ENCODE measurements around the gene MORN2.

MORN2 gene

DNA sequence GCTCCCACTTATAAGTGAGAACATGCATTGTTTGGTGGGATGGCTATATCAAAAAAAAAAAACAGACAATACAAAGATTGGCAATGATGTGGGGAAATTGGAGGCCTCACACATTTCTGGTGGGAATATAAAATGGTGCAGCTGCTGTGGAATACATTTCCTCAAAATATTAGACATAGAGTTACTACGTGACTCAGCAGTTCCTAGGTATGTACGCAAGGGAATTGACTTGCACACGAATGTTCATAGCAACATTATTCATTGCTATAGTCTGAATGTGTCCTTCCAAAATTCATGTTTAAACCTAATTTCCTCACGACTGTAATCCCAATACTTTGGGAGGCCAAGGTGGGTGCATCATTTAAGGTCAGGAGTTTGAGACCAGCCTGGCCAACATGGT, 11.6 kb downstream of the MORN2 start:
- no peak for DNase-seq
- in situ Hi-C loops (cut with HindIII; ENCODE audit: low pct_ligation_motif_present, low pct_unique_long_range_greater_than_20kb, low sequenced_read_pairs): no loop called here

DNA sequence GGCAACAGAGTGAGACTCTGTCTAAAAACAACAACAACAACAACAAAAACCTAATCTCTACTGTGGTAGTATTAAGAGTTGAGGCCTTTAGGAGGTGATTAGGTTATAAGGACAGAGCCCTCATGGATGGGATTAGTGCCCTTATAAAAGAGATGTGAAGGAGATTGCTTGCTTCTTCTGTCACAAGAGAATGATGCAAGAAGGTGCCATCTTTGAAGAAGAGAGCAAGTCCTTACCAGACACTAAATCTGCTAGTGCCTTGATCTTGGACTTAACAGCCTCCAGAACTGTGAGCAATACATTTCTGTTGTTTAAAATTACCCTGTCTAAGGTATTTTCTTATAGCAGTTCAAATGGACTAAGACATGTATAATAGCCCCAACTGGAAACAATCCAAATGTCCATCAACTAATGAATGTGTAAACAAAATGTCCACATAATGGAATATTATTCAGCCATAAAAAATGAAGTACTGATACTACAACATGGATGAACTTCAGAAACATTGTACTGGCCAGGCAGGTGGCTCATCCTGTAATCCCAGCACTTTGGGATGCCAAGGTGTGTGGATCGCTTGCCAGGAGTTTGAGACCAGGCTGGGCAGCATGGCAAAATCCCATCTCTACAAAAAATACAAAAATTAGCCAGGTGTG, 12.3 kb downstream of the MORN2 start:
- in situ Hi-C loops (cut with HindIII; ENCODE audit: low pct_ligation_motif_present, low pct_unique_long_range_greater_than_20kb, low sequenced_read_pairs): no loop called here
- DNase-seq: no peak

DNA sequence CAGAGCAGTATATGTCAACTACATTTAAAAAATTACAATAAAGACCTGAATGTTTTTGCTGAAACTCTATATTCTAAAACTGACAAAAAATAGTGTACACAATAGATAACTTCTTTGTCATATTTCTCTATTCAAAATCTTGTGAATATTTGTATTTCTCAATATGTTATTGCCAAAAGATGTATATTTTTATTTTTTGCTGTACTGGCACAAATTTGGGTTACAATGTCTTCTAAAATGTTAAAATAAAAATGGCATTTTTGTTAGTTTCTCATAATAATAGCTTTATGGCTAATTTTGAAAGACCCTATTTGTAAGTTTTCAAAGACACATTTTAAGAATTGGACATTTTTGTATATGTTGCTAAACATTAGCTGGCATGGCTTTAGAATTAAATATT, 13.3 kb downstream of the MORN2 start:
- no peak for DNase-seq
- in situ Hi-C loops (cut with HindIII; ENCODE audit: low pct_ligation_motif_present, low pct_unique_long_range_greater_than_20kb, low sequenced_read_pairs): no loop called here

DNA sequence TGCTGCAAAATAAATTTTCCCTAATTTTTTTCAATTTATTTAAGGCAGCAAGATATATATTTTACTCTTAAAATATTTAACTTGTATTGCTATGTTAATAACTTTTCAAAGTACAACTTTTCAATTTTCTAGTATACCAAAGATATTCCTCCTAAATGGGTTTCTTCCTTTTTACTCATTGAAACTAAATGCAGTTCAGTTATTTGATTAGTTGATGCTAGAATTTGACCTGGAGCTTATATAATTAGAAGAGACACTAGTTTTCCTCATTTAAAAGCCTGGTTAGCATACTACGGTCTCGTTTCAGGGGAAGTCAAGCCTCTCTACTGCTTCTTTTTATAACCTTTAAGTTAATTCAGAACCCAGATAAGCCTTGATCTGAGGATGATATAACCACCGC, 13.8 kb downstream of the MORN2 start, which contains the start of gene ARHGEF33:
TSS of gene ARHGEF33 (plus strand) at position 301 of the 400 bp plus-strand sequence. CDS start 29,573 bp downstream, outside the sequence.
- in situ Hi-C loops (cut with HindIII; ENCODE audit: low pct_ligation_motif_present, low pct_unique_long_range_greater_than_20kb, low sequenced_read_pairs): no loop called here

DNA sequence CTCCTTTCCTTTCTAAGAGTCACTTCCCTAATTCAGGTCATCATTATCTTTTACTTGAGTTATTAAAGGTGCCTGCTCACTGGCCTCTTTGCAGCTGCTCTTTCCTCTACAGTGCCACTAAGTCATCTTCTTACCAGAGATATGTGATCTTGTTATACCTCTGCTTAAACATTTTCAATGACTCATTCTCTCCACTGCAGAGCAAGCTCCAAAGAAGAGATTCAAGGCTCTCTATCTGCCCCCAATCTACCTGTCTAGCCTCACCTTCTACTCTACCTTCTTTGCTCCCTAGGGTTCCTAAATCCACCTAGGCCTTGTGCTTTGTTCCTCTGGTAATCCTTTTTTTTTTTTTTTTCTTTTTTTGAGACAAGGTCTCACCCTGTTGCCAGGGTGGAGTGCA, 17.0 kb downstream of the MORN2 start:
- DNase-seq: no peak

More for the DNA sequence above, 13.8 kb downstream of the MORN2 start, which contains the start of gene ARHGEF33:
- no peak for DNase-seq

DNA sequence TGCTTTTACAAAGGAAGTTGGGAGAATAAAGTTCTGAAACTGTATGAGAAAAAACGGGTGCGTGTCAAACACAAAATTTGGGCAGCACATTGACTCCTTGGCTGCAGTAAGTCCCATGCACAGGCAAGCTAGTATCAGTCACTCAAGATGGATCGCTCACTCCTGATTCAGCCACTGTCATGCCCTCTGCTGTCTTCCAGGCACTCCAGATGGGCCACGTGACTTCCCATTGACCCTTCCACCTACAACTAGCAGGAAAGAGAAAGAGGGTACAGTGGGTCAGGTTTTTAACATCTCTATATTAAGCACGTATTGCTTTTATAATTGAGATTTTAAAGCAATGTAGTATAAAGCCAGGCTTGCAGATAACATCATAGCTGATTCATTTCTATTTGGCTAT, 22.5 kb downstream of the MORN2 start:
- in situ Hi-C loops (cut with HindIII; ENCODE audit: low pct_ligation_motif_present, low pct_unique_long_range_greater_than_20kb, low sequenced_read_pairs): no loop called here
- DNase-seq: no peak

More for the DNA sequence above, 17.0 kb downstream of the MORN2 start:
- in situ Hi-C loops (cut with HindIII; ENCODE audit: low pct_ligation_motif_present, low pct_unique_long_range_greater_than_20kb, low sequenced_read_pairs): no loop called here

DNA sequence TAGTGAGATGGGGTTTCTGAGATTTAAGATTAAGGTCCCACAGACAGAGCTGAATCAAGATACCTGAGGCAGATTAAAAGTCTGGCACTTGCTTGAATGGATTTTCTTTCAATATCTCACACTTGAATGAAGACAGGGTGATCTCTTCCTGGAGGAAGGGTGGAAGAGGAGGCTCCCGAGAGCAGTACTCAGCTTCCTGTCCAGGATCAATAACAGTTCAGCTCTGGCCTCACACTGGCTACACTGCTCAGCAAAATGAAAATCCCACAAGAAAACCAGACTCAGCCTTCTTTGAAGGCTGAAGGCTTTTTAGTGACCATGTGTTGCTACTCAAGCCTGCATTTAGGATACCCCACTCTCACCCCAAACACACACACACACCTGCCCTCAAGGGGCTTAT, 24.9 kb downstream of the MORN2 start:
- in situ Hi-C loops (cut with HindIII; ENCODE audit: low pct_ligation_motif_present, low pct_unique_long_range_greater_than_20kb, low sequenced_read_pairs): no loop called here
- DNase-seq: no peak

DNA sequence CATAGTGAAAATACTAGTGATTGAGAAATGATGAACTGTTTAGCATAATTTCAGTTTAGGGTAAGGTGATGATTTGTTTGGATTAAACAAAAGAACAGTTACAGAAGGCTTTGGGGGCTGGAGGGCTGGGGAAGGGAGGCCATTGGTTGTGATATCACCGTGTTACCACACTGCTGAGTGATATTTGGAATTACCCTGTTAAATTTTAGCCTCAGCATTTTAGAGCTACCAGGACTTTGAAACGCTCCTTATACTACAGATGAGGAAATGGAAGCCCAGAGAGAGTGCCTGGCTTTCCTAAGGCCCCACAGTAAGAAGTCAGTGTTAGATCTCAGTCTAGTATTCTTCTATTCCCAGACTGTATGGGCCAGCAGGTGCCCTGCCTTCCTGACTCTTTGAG, 29.5 kb downstream of the MORN2 start:
- no peak for DNase-seq
- in situ Hi-C loops (cut with HindIII; ENCODE audit: low pct_ligation_motif_present, low pct_unique_long_range_greater_than_20kb, low sequenced_read_pairs): no loop called here

DNA sequence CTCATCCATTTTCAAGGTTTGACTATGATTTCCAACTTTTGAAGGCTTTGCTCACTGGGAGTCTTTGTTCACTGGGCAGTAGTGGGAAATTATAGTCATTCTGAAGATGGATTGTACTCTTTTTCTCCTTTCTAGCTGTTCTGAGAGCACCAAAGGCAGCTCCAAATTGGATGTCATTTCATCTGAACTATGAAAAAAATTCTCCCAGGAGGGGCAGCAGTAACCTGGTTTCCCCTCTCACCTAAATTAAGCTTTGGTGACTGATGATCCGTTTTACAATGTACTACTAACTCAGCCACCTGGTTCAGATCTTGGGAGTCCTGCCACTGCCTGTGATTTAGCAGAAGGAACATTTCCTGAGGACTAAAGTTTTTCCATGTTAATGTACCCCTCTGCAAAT, 31.5 kb downstream of the MORN2 start:
- in situ Hi-C loops (cut with HindIII; ENCODE audit: low pct_ligation_motif_present, low pct_unique_long_range_greater_than_20kb, low sequenced_read_pairs): no loop called here
- no peak for DNase-seq

DNA sequence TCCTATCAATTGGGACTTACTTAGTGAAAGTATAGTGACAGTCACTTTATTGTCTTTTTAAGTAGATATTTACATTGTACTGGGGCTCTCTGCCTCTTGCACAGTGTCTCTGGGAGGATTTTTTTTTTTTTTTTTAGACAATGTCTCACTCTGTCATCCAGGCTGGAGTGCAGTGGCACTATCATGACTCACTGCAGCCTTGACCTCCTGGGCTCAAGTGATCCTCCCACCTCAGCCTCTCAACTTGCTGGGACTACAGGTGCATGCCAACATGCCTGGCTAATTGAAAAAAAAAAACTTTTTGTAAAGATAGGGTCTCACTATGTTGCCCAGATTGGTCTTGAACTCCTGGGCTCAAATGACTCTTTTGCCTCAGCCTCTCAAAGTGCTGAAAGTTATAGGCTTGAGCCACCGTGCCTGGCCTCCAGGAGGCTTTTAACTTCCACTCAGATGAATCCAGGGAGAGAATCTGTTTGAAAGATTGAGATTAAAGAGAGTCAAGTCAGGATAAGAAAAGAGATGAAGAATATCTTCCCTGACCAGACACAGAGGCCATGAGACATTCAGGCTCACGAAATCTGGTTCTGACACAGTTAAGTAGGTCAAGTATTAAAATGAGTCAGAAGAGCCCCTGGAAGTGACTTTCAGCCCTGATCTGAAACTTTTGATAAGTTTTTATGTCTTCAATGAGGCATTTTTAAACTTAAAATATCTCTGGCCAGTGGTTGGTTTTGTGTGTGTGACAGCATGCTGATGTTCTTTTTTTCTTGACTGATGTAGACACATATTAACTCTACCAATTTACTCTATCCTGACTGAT, 32.2 kb downstream of the MORN2 start:
- in situ Hi-C loops (cut with HindIII; ENCODE audit: low pct_ligation_motif_present, low pct_unique_long_range_greater_than_20kb, low sequenced_read_pairs): no loop called here
- DNase-seq: no peak

DNA sequence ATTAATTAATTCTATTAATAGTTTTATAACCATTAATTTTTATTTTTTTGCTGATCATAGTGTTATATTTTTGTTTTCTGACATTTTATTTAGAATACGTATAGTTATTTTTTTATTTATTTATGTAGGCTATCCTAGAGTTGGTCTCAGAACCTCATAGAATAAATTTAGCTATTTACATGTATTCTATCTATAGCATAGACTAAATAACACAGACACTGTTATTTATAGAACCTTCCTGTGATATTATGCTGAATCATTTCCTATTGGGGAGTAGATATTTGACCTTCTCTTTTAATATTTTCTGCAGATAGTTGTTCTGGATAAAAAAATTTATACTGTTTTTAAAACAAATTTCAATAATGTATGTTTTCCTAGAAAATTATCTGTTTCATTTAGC, 34.1 kb downstream of the MORN2 start:
- DNase-seq: no peak
- in situ Hi-C loops (cut with HindIII; ENCODE audit: low pct_ligation_motif_present, low pct_unique_long_range_greater_than_20kb, low sequenced_read_pairs): no loop called here

DNA sequence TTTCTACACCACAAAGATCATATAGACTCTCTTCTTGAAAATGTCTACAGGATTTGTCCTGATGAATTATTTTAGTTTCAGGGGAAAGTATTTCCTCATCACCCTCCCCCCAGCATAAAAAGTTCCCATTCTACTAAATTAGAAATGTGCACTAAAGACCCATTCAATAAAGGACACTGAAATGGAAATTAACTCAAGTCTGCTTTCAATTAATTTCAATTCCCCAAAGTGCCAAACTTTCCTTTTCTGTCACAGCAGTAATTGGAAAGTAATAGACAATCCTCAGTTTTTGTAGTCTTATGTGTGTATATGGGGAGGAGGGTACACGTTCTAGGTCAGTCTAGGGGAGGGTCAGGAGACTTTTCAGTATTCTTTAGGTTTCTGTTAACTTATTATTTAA, 35.4 kb downstream of the MORN2 start:
- no peak for DNase-seq
- in situ Hi-C loops (cut with HindIII; ENCODE audit: low pct_ligation_motif_present, low pct_unique_long_range_greater_than_20kb, low sequenced_read_pairs): no loop called here

DNA sequence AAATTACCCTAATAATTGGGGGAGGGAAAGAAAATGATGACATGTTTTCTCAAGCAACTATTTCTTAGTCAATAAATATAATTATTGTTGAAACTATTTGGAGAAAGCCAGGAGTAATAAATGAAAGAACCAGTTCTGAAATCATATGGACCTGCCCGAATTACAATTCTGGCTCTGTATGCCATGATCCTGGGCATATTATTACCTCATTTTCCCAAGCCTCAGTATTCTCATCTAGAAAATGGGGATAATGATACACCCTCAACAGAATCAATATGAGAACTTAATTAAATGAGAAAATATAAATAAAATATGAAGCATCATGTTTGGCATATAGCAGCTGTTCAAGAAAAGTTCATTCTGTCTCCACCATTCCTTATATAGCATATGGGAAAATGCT, 36.8 kb downstream of the MORN2 start:
- in situ Hi-C loops (cut with HindIII; ENCODE audit: low pct_ligation_motif_present, low pct_unique_long_range_greater_than_20kb, low sequenced_read_pairs): no loop called here
- DNase-seq: no peak

DNA sequence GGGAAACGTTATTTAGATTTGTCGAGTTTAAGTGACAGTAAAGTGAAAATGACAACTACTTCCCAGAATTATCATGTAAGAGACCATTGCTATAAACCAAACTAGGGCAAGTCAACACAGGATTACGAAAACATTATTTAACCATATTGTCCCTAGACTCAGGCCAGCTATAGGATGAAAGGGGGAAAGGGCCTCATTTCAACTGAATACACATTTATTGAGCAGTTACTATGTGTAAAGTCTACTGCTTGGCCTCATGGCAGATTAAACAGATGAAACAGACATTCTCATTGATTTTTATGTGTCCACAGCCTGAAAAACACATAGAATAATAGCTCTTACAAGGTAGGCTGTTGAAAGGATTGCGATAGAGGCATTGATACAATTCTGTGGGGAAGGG, 46.6 kb downstream of the MORN2 start:
- no peak for DNase-seq
- in situ Hi-C loops (cut with HindIII; ENCODE audit: low pct_ligation_motif_present, low pct_unique_long_range_greater_than_20kb, low sequenced_read_pairs): no loop called here

DNA sequence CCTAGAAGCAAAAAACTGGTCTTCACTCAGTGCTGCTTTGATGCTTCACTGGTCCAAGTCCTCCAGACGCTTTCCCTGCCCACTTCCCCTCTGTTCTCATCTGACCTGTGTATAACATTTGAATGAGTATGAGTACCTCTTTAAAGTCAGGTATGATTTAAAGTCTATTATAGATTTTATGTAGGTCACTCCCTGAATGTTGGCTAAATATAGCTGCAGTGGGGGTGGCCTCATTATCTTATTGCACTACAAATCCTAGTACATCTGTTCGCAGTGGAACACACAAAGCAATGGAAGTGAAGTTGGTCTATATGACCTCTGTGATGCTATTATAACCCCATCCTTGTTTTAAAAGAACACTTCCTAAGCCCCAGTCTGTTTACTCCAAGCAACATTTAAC, 47.1 kb downstream of the MORN2 start:
- in situ Hi-C loops (cut with HindIII; ENCODE audit: low pct_ligation_motif_present, low pct_unique_long_range_greater_than_20kb, low sequenced_read_pairs): no loop called here
- DNase-seq: no peak

DNA sequence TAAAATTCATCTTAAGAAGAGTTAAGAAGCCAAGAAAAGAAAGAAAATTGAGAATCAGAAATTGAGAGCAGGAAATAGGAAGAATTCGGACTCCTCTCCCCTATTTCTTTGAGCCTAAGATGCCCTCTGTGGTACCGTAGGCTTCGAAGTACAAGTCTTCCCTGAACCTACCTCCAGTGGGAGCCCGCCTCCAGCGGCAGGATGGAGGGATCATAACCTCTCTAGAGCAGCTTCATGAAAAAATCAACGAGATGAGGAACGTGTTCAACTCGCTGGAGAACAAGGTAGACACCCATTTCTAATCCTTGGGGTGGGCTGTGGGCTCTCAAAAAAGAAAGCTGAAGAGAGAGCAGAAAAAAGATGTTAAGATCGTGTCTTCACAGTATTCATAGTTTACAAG, 50.2 kb downstream of the MORN2 start:
- DNase-seq: no peak
- in situ Hi-C loops (cut with HindIII; ENCODE audit: low pct_ligation_motif_present, low pct_unique_long_range_greater_than_20kb, low sequenced_read_pairs): no loop called here

DNA sequence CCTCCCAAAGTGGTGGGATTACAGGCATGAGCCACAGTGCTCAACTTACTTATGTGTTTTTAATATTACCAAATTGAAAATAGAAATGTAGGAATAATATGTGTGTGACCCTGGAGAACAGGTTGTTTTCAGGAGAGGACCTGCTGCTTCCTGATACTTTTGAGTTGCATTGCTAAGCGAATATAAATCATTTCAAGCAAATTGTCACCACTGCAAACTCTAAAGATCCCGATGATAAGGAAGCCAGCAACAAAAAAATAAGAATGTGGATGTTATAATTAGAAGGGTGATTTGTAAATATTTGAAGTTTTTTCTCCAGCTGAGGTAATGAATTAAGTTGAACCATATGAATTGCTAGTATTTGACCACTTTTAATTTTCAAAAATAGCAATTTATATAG, 54.8 kb downstream of the MORN2 start:
- DNase-seq: no peak
- in situ Hi-C loops (cut with HindIII; ENCODE audit: low pct_ligation_motif_present, low pct_unique_long_range_greater_than_20kb, low sequenced_read_pairs): no loop called here

Data from ACHN (cell line).